CD4-positive, alpha-beta T cell treated with Interleukin-10 for 1 hour (primary cell): ENCODE measurements around the gene NDUFC1.
"Not testable (repeated sequence)": the region's sequence is repeated elsewhere in the genome, so short reads cannot be mapped to it uniquely, and the experiment has no call there.

Experiments
- DNase-seq: peaks from one replicate; pipeline ENCODE4 v3.0.0-alpha.2; 2020

NDUFC1 gene

GRCh38 chr4:139295942-139296299 lies 6.4 kb downstream of the NDUFC1 start:
- DNase-seq: no peak

GRCh38 chr4:139295206-139295941 lies 6.9 kb downstream of the NDUFC1 start:
- DNase-seq: peak; percentile 97

- no peak for DNase-seq
Measured at GRCh38 chr4:139286186-139286698, 16.0 kb downstream of the NDUFC1 start.

- no peak for DNase-seq
Measured at GRCh38 chr4:139282721-139283075, 19.6 kb downstream of the NDUFC1 start.

- DNase-seq: no peak
Measured at GRCh38 chr4:139282065-139282720, 20.1 kb downstream of the NDUFC1 start.

- no peak for DNase-seq
Measured at GRCh38 chr4:139279760-139280620, 22.3 kb downstream of the NDUFC1 start, which contains the start of gene MGARP. MGARP (minus strand) TSS chr4:139280225; CDS start chr4:139280158, 67 bp downstream.

GRCh38 chr4:139278912-139279759 lies 23.1 kb downstream of the NDUFC1 start:
- no peak for DNase-seq

GRCh38 chr4:139278485-139278884 lies 23.8 kb downstream of the NDUFC1 start:
- DNase-seq: no peak

- DNase-seq: no peak
Measured at GRCh38 chr4:139275281-139275735, 27.0 kb downstream of the NDUFC1 start.

GRCh38 chr4:139274790-139275189 lies 27.5 kb downstream of the NDUFC1 start:
- DNase-seq: no peak

- DNase-seq: no peak
Measured at GRCh38 chr4:139273835-139274234, 28.4 kb downstream of the NDUFC1 start.

GRCh38 chr4:139267301-139267700 lies 35.0 kb downstream of the NDUFC1 start:
- no peak for DNase-seq

- peak; percentile 78 for DNase-seq
Measured at GRCh38 chr4:139266583-139267257, 35.6 kb downstream of the NDUFC1 start.

GRCh38 chr4:139266208-139266582 lies 36.1 kb downstream of the NDUFC1 start:
- DNase-seq: no peak

GRCh38 chr4:139265654-139266053 lies 36.6 kb downstream of the NDUFC1 start:
- no peak for DNase-seq

GRCh38 chr4:139256349-139256748 lies 45.9 kb downstream of the NDUFC1 start:
- no peak for DNase-seq

GRCh38 chr4:139255581-139255980 lies 46.7 kb downstream of the NDUFC1 start:
- not testable (repeated sequence) for DNase-seq

GRCh38 chr4:139253713-139254112 lies 48.6 kb downstream of the NDUFC1 start:
- no peak for DNase-seq

GRCh38 chr4:139253046-139253445 lies 49.2 kb downstream of the NDUFC1 start:
- no peak for DNase-seq

- no peak for DNase-seq
Measured at GRCh38 chr4:139247700-139248238, 54.5 kb downstream of the NDUFC1 start.

GRCh38 chr4:139247241-139247640 lies 55.0 kb downstream of the NDUFC1 start:
- DNase-seq: no peak
